SKM-1 (cell line): ENCODE results near the gene PLAAT1.

ENCODE experiments used
- DNase-seq: peaks from one replicate; lab custom pipeline; 2025; ENCODE audit not compliant: unreplicated experiment; lab: John Stamatoyannopoulos, UW

Gene PLAAT1

GRCh38 chr3:193240850-193241706 is at the start of gene PLAAT1:
TSS of gene PLAAT1 (plus strand) at chr3:193241222. CDS start at chr3:193255651, 14,429 bp downstream.
- peak; percentile 67 for DNase-seq

GRCh38 chr3:193194371-193194770 is 46.7 kb upstream of the PLAAT1 start:
- DNase-seq, result no peak

- no peak for DNase-seq
Measured at GRCh38 chr3:193196746-193197145, 44.3 kb upstream of the PLAAT1 start.

- DNase-seq, result no peak
Measured at GRCh38 chr3:193207290-193208273, 33.4 kb upstream of the PLAAT1 start.

- no peak for DNase-seq
Measured at GRCh38 chr3:193210618-193211017, 30.4 kb upstream of the PLAAT1 start.

- DNase-seq, result no peak
Measured at GRCh38 chr3:193211173-193211572, 29.8 kb upstream of the PLAAT1 start.

GRCh38 chr3:193211984-193212383 is 29.0 kb upstream of the PLAAT1 start:
- no peak for DNase-seq

GRCh38 chr3:193212844-193213243 is 28.2 kb upstream of the PLAAT1 start:
- no peak for DNase-seq

GRCh38 chr3:193214445-193214844 is 26.6 kb upstream of the PLAAT1 start:
- no peak for DNase-seq

GRCh38 chr3:193225302-193226125 is 15.5 kb upstream of the PLAAT1 start:
- DNase-seq, result no peak

GRCh38 chr3:193228206-193228605 is 12.8 kb upstream of the PLAAT1 start:
- DNase-seq, result no peak

- no peak for DNase-seq
Measured at GRCh38 chr3:193229851-193230420, 11.1 kb upstream of the PLAAT1 start.

- no peak for DNase-seq
Measured at GRCh38 chr3:193230610-193231009, 10.4 kb upstream of the PLAAT1 start.

GRCh38 chr3:193231201-193231600 is 9.8 kb upstream of the PLAAT1 start:
- no peak for DNase-seq

- DNase-seq, result no peak
Measured at GRCh38 chr3:193236599-193236998, 4.4 kb upstream of the PLAAT1 start.

- DNase-seq, result no peak
Measured at GRCh38 chr3:193237030-193237429, 4.0 kb upstream of the PLAAT1 start.

GRCh38 chr3:193240436-193240849 is 579 bp upstream of the PLAAT1 start:
- DNase-seq, result no peak

GRCh38 chr3:193241716-193242115 is 694 bp downstream of the PLAAT1 start:
- DNase-seq, result no peak

GRCh38 chr3:193243571-193243970 is 2.5 kb downstream of the PLAAT1 start:
- DNase-seq, result no peak

GRCh38 chr3:193248848-193249468 is 7.9 kb downstream of the PLAAT1 start:
- DNase-seq, result no peak
